Activated naive CD4-positive, alpha-beta T cell treated with anti-CD3 and anti-CD28 coated beads, Interleukin-2, amount 50 U/mL, for 24 hours (primary cell): ENCODE data around the gene PLEKHA6.
"Not testable (repeated sequence)": the region's sequence is repeated elsewhere in the genome, so short reads cannot be mapped to it uniquely, and the experiment has no call there.

ENCODE experiments used
- H3K27ac Mint-ChIP-seq: one replicate; pipeline ENCODE4 v1.8.0; 2021; ENCODE audit warnings: mild to moderate bottlenecking, mixed read lengths
- H3K27me3 Mint-ChIP-seq: one replicate; pipeline ENCODE4 v1.8.0; 2021; ENCODE audit warnings: mixed read lengths
- H3K36me3 Mint-ChIP-seq: one replicate; pipeline ENCODE4 v1.8.0; 2021; ENCODE audit warnings: mixed read lengths
- H3K4me1 Mint-ChIP-seq: one replicate; pipeline ENCODE4 v1.8.0; 2021; ENCODE audit warnings: mixed read lengths
- H3K4me3 Mint-ChIP-seq: one replicate; pipeline ENCODE4 v1.8.0; 2021; ENCODE audit warnings: mild to moderate bottlenecking, mixed read lengths
- H3K9me3 Mint-ChIP-seq: one replicate; pipeline ENCODE4 v1.8.0; 2021; ENCODE audit warnings: mixed read lengths

Gene PLEKHA6

DNA sequence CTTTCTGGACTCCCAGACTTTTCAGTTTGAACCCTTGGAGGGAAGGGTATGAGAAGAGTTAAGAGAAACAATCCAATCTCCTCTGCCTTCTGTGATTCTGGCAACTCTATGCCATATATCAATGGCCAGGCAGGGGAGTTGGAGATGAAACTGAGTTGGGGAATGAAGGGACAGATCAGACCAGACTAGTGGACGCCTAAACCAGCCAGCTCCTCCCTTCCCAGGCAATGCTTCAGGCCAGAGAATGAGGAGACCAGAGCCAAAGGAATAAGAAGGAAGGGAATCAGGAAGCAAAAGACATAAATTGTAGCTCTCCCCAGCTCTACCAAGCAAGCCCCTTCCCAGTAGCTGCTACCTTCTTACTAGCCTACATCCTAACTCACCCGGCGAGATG, 22.7 kb downstream of the PLEKHA6 start:
- Mint-ChIP-seq H3K36me3 (no peaks in the 10 kb centered on the region), H3K27me3 (no peaks in the 10 kb centered on the region), H3K4me3 (no peak overlapping the region), H3K27ac (no peak overlapping the region), H3K9me3 (no peaks in the 10 kb centered on the region), H3K4me1 (no peaks in the 10 kb centered on the region)

DNA sequence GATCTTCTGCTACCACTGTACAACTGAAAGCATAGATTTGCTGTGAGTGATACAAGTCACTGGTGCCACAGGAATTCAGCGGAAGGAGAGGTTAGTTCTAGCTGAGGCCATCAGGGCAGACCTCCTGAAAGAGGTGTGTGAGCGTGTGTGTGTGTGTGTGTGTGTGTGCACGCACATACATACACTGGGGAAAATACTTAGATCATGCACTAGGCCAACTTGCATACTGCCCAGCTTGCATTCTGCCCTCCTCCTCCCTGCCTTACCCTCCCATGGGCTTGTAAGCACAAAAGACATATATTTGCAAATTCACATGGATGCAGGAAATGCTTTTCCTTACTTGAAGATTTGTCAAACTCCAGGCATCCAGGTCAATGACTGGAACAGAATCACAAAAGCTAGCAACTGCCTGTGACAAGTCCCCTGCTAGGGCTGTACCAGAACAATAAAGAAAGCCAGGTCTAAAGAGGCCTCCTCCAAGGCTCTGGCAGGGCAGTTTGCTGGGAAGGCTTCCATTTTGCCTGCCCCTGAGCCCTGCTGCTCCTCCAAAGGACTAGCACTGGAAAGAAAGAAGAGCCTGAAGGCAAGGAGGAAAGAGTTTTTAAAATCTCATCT, 23.2 kb downstream of the PLEKHA6 start:
- no peak overlapping the region for H3K4me3 Mint-ChIP-seq
- no peaks in the 10 kb centered on the region for H3K4me1 Mint-ChIP-seq
- H3K27ac Mint-ChIP-seq: no peak overlapping the region
- no peaks in the 10 kb centered on the region for H3K27me3 Mint-ChIP-seq
- no peaks in the 10 kb centered on the region for H3K9me3 Mint-ChIP-seq
- no peaks in the 10 kb centered on the region for H3K36me3 Mint-ChIP-seq

DNA sequence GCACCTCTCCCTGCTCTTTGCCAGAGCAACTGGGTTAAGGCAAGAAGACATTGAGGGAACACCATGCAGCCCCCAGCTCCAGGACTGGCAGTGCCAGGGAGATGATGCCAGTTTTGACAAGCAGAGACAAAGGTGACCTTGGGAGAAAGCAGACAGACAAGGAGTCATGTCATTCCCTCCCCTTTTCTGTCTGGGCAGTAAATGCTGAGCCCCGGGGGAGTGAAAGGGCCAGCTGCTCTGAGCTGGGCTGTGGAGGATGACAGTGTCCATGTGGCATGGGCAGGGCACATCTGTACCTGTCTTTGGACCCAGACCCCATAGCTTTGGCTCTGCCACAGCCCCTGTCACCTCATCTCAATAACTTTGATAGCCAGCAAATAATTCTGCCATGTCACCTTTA, 24.2 kb downstream of the PLEKHA6 start:
- no peaks in the 10 kb centered on the region for H3K4me1 Mint-ChIP-seq
- H3K27ac Mint-ChIP-seq: no peak overlapping the region
- no peaks in the 10 kb centered on the region for H3K9me3 Mint-ChIP-seq
- no peaks in the 10 kb centered on the region for H3K27me3 Mint-ChIP-seq
- H3K4me3 Mint-ChIP-seq: no peak overlapping the region
- H3K36me3 Mint-ChIP-seq: no peaks in the 10 kb centered on the region

DNA sequence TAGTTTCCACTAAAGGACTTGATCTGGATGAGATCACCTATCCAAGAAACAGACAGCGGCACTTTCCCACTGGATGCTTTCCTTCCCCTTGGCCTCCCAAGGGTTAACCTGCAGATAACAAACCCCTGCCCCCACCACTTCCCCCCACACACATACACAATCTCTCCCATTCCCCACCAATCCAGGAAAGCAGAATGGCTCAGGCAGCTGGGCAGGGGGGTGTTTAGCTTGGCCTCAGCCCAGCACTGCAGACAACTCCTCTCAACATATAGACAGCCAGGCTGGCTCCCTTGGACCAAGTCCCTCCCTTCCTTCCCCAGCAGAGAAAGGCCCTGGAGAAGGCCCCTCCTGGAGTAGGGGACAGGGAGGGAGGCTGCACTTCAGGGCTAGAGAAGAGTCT, 24.6 kb downstream of the PLEKHA6 start:
- Mint-ChIP-seq H3K27me3 (no peaks in the 10 kb centered on the region), H3K27ac (no peak overlapping the region), H3K9me3 (no peaks in the 10 kb centered on the region), H3K4me1 (no peaks in the 10 kb centered on the region), H3K4me3 (no peak overlapping the region), H3K36me3 (no peaks in the 10 kb centered on the region)

DNA sequence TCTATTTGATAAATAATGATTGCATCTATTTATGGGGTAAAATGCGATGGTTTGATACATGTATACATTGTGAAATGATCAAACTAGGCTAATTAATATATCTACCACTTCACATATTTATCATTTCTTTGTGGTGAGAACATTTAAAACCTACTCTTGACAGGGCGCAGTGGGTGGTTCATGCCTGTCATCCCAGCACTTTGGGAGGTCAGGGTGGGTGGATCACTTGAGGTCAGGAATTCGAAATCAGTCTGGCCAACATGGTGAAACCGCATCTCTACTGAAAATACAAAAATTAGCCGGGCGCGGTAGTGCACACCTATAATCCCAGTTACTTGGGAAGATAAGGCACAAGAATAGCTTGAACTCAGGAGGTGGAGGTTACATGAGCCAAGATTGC, 25.3 kb downstream of the PLEKHA6 start:
- Mint-ChIP-seq H3K27me3 (no peaks in the 10 kb centered on the region), H3K36me3 (no peaks in the 10 kb centered on the region), H3K27ac (no peak overlapping the region), H3K4me1 (no peaks in the 10 kb centered on the region), H3K9me3 (no peaks in the 10 kb centered on the region), H3K4me3 (no peak overlapping the region)

DNA sequence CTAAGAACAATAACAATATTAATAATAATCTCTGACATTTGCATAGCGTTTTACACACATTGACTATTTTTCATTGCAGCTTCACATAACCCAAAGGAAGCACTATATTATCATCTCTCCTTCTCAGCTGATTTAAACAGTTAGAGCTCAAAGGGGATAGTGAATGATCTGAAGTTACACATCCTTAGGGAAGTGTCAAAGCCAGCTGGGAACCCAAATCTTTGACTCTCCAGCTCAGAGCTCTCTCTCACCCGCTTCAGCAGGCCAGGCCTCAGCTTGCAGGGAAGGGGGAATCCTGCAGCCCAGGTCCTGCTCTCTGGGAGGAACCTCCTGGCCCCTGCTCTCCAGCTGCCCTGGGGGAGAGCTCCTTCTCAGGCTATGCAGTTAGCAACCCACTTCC, 26.3 kb downstream of the PLEKHA6 start:
- Mint-ChIP-seq H3K4me3 (no peak overlapping the region), H3K36me3 (no peaks in the 10 kb centered on the region), H3K27me3 (no peaks in the 10 kb centered on the region), H3K27ac (no peak overlapping the region), H3K9me3 (no peaks in the 10 kb centered on the region), H3K4me1 (no peaks in the 10 kb centered on the region)

DNA sequence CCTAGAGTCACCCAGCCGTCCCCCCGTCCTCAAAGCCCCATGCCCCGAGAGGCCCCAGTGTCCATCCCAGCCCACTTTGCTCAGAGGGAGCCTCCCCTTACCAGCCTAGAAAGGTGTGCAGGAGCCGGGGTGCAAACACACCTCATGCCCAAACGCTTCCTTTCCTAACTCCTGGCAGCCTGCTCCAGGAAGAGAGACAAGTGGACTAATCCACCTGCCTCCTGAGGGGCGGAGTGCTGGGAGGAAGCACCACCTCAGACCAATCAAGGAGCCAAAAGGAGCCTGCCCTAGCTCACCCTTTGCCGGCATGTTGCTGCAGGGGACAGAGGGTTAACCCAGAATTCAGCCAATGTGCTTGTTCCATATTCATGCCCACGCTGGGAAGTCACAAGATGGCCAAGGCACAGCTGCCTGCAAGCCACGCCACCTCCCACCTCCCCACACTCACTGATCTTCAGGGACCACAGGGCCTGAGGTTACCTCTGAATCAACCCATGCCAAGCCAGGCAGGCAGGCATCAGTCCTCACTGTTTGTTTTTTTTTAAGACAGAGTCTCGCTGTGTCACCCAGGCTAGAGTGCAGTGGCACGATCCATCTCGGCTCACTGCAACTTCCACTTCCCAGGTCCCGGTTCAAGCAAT, 27.8 kb downstream of the PLEKHA6 start:
- no peaks in the 10 kb centered on the region for H3K27me3 Mint-ChIP-seq

DNA sequence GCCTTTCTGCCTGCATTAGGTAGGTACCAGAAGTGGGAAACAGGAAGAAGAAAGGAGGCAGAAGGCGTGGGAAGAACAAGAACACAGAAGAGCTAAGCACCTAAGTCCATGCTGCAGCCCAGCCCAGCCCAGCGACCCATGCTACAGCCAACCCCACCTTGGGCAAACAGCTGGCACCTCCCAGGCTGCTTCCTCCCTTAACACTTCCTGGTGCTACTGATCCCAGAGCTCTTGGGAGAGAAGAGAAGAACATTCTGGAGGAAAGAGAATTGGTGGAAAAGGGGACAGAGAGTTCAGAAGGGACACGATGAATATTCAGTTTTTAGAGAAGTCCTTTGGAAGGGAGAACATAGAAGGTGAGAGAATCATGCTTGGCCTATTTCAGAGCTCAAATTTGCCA, 28.5 kb downstream of the PLEKHA6 start:
- no peaks in the 10 kb centered on the region for H3K4me1 Mint-ChIP-seq
- no peak overlapping the region for H3K4me3 Mint-ChIP-seq
- H3K9me3 Mint-ChIP-seq: no peaks in the 10 kb centered on the region
- H3K36me3 Mint-ChIP-seq: no peaks in the 10 kb centered on the region
- H3K27me3 Mint-ChIP-seq: no peaks in the 10 kb centered on the region
- H3K27ac Mint-ChIP-seq: no peak overlapping the region

More for the DNA sequence above, 27.8 kb downstream of the PLEKHA6 start:
- Mint-ChIP-seq H3K4me3 (no peak overlapping the region), H3K36me3 (no peaks in the 10 kb centered on the region), H3K9me3 (no peaks in the 10 kb centered on the region), H3K27ac (no peak overlapping the region), H3K4me1 (no peaks in the 10 kb centered on the region)

DNA sequence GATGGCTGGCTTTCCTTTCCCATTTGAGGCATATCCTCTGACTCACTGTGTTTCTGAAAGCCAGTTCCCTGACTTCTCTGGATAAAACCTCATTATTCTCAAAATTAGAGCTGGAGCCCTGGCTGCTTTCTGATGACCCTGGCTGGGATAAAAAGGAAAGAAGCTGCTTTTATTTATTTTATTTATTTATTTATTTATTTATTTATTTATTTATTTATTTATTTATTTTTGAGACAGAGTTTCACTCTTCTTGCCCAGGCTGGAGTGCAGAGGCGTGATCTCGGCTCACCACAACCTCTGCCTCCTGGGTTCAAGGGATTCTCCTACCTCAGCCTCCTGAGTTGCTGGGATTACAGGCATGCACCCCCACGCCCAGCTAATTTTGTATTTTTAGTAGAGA, 31.9 kb downstream of the PLEKHA6 start:
- H3K36me3 Mint-ChIP-seq, H3K27me3 Mint-ChIP-seq, H3K9me3 Mint-ChIP-seq, H3K4me1 Mint-ChIP-seq, H3K4me3 Mint-ChIP-seq, H3K27ac Mint-ChIP-seq: not testable (repeated sequence)

DNA sequence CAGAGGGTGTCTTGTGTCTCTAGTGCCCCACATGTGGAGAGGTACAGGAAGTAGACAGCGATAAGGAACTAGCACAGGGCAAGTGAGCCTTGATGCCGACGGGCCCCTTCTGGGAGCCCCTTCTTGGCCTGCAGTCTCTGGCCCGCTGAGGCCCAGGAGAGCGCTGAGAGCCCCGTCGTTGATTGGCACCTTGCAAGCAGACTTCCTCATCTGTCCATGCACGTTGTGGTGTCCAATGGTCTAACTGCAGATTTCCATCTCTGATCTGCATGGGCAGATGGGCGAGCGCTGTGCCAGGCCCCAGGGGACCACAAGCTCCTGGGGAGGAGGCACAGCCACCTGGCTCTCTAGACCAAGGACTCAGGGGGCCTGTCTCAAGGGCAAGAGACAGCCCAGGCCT, 32.4 kb downstream of the PLEKHA6 start:
- peaks cover 3% of the 10 kb centered on the region for H3K4me1 Mint-ChIP-seq
- H3K27ac Mint-ChIP-seq: no peak overlapping the region
- H3K4me3 Mint-ChIP-seq: no peak overlapping the region
- H3K27me3 Mint-ChIP-seq: no peaks in the 10 kb centered on the region
- no peaks in the 10 kb centered on the region for H3K36me3 Mint-ChIP-seq
- no peaks in the 10 kb centered on the region for H3K9me3 Mint-ChIP-seq

DNA sequence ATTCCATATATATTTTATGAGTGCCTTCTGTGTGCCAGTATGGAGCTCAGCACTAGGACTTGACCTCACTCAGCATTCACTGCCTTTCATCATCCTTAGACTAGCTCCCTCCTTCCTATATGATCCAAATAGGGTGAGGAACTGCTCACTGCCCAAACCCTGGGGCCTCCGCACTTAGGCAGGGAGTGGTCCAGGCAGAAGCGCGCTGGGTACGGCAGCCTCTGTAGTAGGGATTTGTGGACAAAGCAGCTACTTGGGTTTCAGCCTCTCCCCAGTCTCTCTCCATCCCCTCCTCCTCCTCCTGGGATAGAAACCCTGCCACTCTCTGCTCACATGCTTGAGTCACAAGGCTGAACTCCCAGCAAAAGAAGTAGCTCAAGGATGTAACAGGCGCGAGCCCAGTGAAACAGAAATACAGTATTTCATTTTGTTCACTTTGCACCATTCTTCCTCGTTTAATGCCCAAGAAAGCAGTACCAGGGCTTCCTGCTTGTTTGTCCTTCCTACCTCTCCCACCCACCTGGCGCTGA, 32.9 kb downstream of the PLEKHA6 start:
- no peaks in the 10 kb centered on the region for H3K27me3 Mint-ChIP-seq
- H3K9me3 Mint-ChIP-seq: no peaks in the 10 kb centered on the region
- H3K4me1 Mint-ChIP-seq: peaks cover 3% of the 10 kb centered on the region
- no peak overlapping the region for H3K27ac Mint-ChIP-seq
- no peaks in the 10 kb centered on the region for H3K36me3 Mint-ChIP-seq
- H3K4me3 Mint-ChIP-seq: no peak overlapping the region

DNA sequence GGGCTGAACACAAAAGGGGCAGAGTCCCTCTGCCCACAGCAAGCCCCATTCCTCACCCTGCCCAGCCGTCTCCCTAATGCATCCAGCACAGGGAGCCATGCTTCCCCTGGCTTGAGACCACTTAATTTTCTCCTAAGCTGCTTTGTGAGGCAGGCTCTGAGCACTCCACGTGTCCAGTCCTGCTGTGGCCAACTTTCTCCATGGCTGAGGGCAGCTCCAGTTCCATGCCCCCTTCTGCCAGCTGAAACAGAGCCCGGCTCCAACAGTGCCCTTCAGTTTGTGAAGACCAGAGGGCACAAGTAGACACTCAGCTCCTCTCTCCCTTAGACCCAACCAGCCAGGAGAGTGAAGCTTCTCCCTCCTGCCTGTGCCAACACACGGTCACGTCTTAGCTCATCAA, 33.8 kb downstream of the PLEKHA6 start:
- Mint-ChIP-seq H3K9me3 (no peaks in the 10 kb centered on the region), H3K27me3 (no peaks in the 10 kb centered on the region), H3K4me3 (no peak overlapping the region), H3K27ac (no peak overlapping the region), H3K4me1 (peaks cover 3% of the 10 kb centered on the region), H3K36me3 (no peaks in the 10 kb centered on the region)

DNA sequence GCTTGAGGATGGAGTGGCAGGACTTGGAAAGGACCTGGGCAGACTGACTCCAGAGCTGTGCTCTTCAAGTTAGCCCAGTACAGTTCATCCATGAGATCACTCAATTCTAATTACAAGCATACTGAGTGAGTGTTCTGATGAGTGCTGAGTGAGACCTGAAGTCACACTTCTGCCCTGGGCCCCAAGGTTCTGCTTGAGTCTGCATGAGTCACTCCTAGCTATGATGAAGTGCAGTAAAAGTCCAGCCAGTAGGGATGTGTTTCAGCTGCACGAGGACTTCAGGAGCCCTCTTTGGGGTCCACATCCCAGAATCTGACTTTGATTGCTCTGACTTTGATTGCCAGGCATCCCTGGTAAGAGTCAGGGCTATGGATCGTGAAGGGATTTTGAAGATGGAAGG, 35.8 kb downstream of the PLEKHA6 start:
- no peaks in the 10 kb centered on the region for H3K9me3 Mint-ChIP-seq
- H3K27ac Mint-ChIP-seq: peak overlapping the region; percentile 32
- no peak overlapping the region for H3K4me3 Mint-ChIP-seq
- H3K4me1 Mint-ChIP-seq: peaks cover 3% of the 10 kb centered on the region
- H3K36me3 Mint-ChIP-seq: no peaks in the 10 kb centered on the region
- no peaks in the 10 kb centered on the region for H3K27me3 Mint-ChIP-seq

DNA sequence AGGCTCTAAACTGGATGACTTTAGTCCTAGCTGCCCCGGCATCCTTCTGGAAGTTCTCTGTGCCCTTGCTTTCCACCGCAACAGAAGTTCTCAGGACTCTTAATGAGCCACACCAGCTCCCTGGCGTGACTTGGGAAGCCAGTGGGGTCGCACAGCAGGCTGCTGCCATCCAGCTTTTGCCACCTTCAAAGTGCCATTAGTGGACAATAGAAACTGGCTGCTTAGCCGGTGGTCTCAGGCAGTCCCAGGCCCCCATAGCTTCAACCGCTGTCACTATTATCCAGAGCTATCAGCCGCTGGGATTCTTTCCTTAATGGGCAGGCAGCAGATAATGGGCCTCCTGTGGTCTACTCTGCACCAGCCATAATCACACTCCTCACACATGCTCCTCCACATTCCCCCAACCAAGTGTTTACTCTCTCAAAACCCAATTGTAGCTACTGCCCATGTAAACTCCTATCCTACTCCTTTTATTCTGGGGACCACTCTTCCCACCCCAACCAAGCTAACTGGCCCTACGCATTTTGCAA, 37.3 kb downstream of the PLEKHA6 start:
- Mint-ChIP-seq H3K27ac (peak overlapping the region; percentile 53), H3K36me3 (no peaks in the 10 kb centered on the region), H3K27me3 (no peaks in the 10 kb centered on the region)

DNA sequence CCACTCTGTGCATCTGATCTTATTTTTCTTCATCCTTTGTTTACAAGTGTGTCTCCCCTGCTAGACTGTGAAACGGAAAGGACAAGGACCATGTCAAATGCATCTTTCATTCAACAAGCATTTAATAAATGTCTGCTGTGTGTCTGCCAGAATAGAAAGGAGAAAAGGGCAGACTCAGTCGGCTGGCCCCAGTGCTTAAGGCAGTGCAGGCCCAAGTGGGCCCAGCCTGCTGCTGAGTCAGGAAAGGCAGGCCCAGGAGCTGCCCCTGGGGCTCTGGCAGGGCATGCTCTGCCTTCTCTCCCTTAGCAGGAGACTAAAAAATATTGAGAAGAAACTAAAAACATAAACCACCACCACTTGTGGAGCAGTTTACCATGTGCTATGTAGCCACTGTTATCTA, 38.1 kb downstream of the PLEKHA6 start:
- Mint-ChIP-seq H3K27me3 (no peaks in the 10 kb centered on the region), H3K27ac (no peak overlapping the region), H3K4me1 (peaks cover 3% of the 10 kb centered on the region), H3K9me3 (no peaks in the 10 kb centered on the region), H3K36me3 (no peaks in the 10 kb centered on the region), H3K4me3 (no peak overlapping the region)

More for the DNA sequence above, 37.3 kb downstream of the PLEKHA6 start:
- H3K9me3 Mint-ChIP-seq: no peaks in the 10 kb centered on the region
- H3K4me1 Mint-ChIP-seq: peaks cover 3% of the 10 kb centered on the region
- no peak overlapping the region for H3K4me3 Mint-ChIP-seq

DNA sequence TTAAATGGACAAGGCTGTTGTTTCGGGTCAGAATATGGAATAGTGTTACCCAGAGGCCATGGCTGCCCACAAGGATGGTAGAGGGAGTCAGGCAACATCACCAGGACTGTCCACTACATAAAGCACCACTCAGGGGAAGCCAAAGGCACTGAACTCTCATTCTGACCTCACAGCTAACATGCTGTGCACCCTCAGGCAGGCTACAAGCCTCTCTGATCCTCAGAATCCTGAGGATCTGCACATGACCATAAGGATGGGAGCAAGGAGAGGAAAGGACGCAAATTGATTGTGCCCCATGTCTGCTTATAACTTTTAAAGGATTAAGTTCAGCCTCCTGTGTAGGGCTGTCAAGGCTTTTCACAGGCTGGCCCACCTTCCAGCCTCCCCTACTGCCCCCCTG, 38.7 kb downstream of the PLEKHA6 start:
- H3K27ac Mint-ChIP-seq: no peak overlapping the region
- H3K4me1 Mint-ChIP-seq: peaks cover 3% of the 10 kb centered on the region
- no peaks in the 10 kb centered on the region for H3K9me3 Mint-ChIP-seq
- no peaks in the 10 kb centered on the region for H3K27me3 Mint-ChIP-seq
- H3K36me3 Mint-ChIP-seq: no peaks in the 10 kb centered on the region
- no peak overlapping the region for H3K4me3 Mint-ChIP-seq
